IMR-90 (cell line): ENCODE results near the gene LRRC56. TPM values are rescaled to one million over a fixed set of nuclear protein-coding genes. Genes with fewer than 3 reads are reported as not detected.

ENCODE experiments used
- ATAC-seq: fragments of 200-7000 bp; cut with Tn5 transposase; 2 replicates; pipeline ENCODE4 v1.9.1; 2020; ENCODE audit warnings: low read depth, mild to moderate bottlenecking, moderate library complexity
- BruUV-seq: library from RNA; stranded (reverse); fragments of 400-500 nt; replicated peaks from 2 replicates; lab custom pipeline; 2021; lab: Mats Ljungman, UMichigan
- CTCF ChIA-PET: fragments of 300-600 bp; formaldehyde crosslinking; extraction: SDS; loops from one replicate; lab custom pipeline; 2021; ENCODE audit warnings: antibody characterized with exemption; lab: Yijun Ruan, JAX
- POLR2A ChIA-PET: fragments of 300-600 bp; sonication (Branson Sonifier 250); formaldehyde crosslinking; loops from one replicate; lab custom pipeline; 2022; ENCODE audit warnings: antibody characterized with exemption; ENCODE audit not compliant: unreplicated experiment; lab: Charles Lee
- DNase-seq: peaks from one replicate; pipeline ENCODE4 v3.0.0; 2013
- H2AFZ ChIP-seq: replicated peaks from 2 replicates; pipeline ENCODE3; 2013; ENCODE audit warnings: low read length, mild to moderate bottlenecking; ENCODE audit not compliant: poor library complexity
- H2AK5ac ChIP-seq: 2 replicates; pipeline ENCODE4 v1.6.1; 2013; ENCODE audit warnings: low read depth, low read length, inconsistent platforms
- H2AK9ac ChIP-seq: replicated peaks from 2 replicates; pipeline ENCODE3; 2013; ENCODE audit warnings: mild to moderate bottlenecking, low read depth, low read length, moderate library complexity; ENCODE audit not compliant: poor library complexity
- H2BK120ac ChIP-seq: 2 replicates; pipeline ENCODE4 v1.6.1; 2013; ENCODE audit warnings: low read depth, low read length, inconsistent platforms
- H2BK15ac ChIP-seq: 3 replicates; pipeline ENCODE4 v1.6.1; 2013; ENCODE audit warnings: low read depth, low read length, inconsistent platforms
- H2BK20ac ChIP-seq: 2 replicates; pipeline ENCODE4 v1.6.1; 2013; ENCODE audit warnings: low read depth, mild to moderate bottlenecking, inconsistent platforms, low read length, moderate library complexity
- H2BK5ac ChIP-seq: 2 replicates; pipeline ENCODE4 v1.6.1; 2013; ENCODE audit warnings: mild to moderate bottlenecking, low read depth, low read length, inconsistent platforms; ENCODE audit not compliant: poor library complexity, severe bottlenecking
- H3K14ac ChIP-seq: replicated peaks from 2 replicates; pipeline ENCODE4 v1.6.1; 2013; ENCODE audit warnings: low read depth, low read length, inconsistent platforms
- H3K18ac ChIP-seq: 2 replicates; pipeline ENCODE4 v1.6.1; 2013; ENCODE audit warnings: low read depth, low read length, control low read depth
- H3K23ac ChIP-seq: 2 replicates; pipeline ENCODE4 v1.6.1; 2013; ENCODE audit warnings: low read depth, low read length, inconsistent platforms
- H3K27ac ChIP-seq: 2 replicates; pipeline ENCODE4 v1.5.1; 2013; ENCODE audit warnings: mild to moderate bottlenecking, control low read depth, low read length; ENCODE audit not compliant: insufficient read depth
- H3K27me3 ChIP-seq: 2 replicates; pipeline ENCODE4 v1.6.1; 2013; ENCODE audit warnings: low read length; ENCODE audit not compliant: control insufficient read depth, insufficient read depth
- H3K36me3 ChIP-seq: 2 replicates; pipeline ENCODE4 v1.6.1; 2013; ENCODE audit warnings: low read length, mixed read lengths; ENCODE audit not compliant: control insufficient read depth, insufficient read depth
- H3K4ac ChIP-seq: 2 replicates; pipeline ENCODE4 v1.6.1; 2013; ENCODE audit warnings: low read depth, low read length, inconsistent platforms
- H3K4me1 ChIP-seq: 2 replicates; pipeline ENCODE4 v1.6.1; 2013; ENCODE audit warnings: low read length, mixed read lengths; ENCODE audit not compliant: control insufficient read depth, insufficient read depth
- H3K4me2 ChIP-seq: 2 replicates; pipeline ENCODE4 v1.6.1; 2013; ENCODE audit warnings: low read depth, mild to moderate bottlenecking, control low read depth, low read length, moderate library complexity
- H3K4me3 ChIP-seq: 2 replicates; pipeline ENCODE4 v1.5.1; 2013; ENCODE audit warnings: low read depth, mild to moderate bottlenecking, control low read depth, low read length, moderate library complexity; ENCODE audit not compliant: insufficient read depth
- H3K56ac ChIP-seq: 2 replicates; pipeline ENCODE4 v1.6.1; 2013; ENCODE audit warnings: low read length, inconsistent platforms; ENCODE audit not compliant: insufficient read depth; ENCODE audit errors: extremely low read depth
- H3K79me1 ChIP-seq, 2 experiments: 2 replicates each; pipeline ENCODE4 v1.6.1; 2013; ENCODE audit warnings: low read length in 2 of 2, inconsistent platforms in 1 of 2, low read depth in 1 of 2
- H3K9ac ChIP-seq: 2 replicates; pipeline ENCODE4 v1.6.1; 2013; ENCODE audit warnings: low read depth, low read length, control low read depth
- H3K9me1 ChIP-seq: 2 replicates; pipeline ENCODE4 v1.6.1; 2013; ENCODE audit warnings: low read length, inconsistent platforms; ENCODE audit not compliant: insufficient read depth
- H3K9me3 ChIP-seq: 2 replicates; pipeline ENCODE4 v1.6.1; 2013; ENCODE audit warnings: low read length; ENCODE audit not compliant: control insufficient read depth, insufficient read depth
- H4K20me1 ChIP-seq: 2 replicates; pipeline ENCODE4 v1.6.1; 2013; ENCODE audit warnings: low read length, inconsistent platforms; ENCODE audit not compliant: insufficient read depth
- H4K5ac ChIP-seq: 2 replicates; pipeline ENCODE4 v1.6.1; 2013; ENCODE audit warnings: mild to moderate bottlenecking, low read depth, low read length, control low read depth
- H4K8ac ChIP-seq, 2 experiments: 2 replicates each; pipeline ENCODE4 v1.6.1; 2013; ENCODE audit warnings: low read depth in 2 of 2, low read length in 2 of 2, control low read depth in 1 of 2, inconsistent platforms in 1 of 2
- H4K91ac ChIP-seq: 2 replicates; pipeline ENCODE4 v1.6.1; 2013; ENCODE audit warnings: low read depth, low read length, inconsistent platforms; ENCODE audit not compliant: insufficient read depth
- BHLHE40 ChIP-seq: fragments of 150-350 bp; IDR thresholded peaks from 2 replicates; pipeline ENCODE4 v1.6.1; 2016; ENCODE audit warnings: mild to moderate bottlenecking, low read depth, low read length
- CEBPB ChIP-seq: IDR thresholded peaks from 2 replicates; pipeline ENCODE4 v1.6.1; 2012; ENCODE audit warnings: low read depth, low read length, improper control_type of control experiment
- CHD1 ChIP-seq: IDR thresholded peaks from 2 replicates; pipeline ENCODE4 v1.6.1; 2012; ENCODE audit warnings: low read depth, low read length, improper control_type of control experiment
- FOS ChIP-seq: fragments of 150-350 bp; IDR thresholded peaks from 2 replicates; pipeline ENCODE4 v1.6.1; 2016; ENCODE audit warnings: low read depth, low read length
- MAFK ChIP-seq: IDR thresholded peaks from 2 replicates; pipeline ENCODE4 v1.6.1; 2012; ENCODE audit warnings: low read depth, low read length, improper control_type of control experiment
- MXI1 ChIP-seq: IDR thresholded peaks from 2 replicates; pipeline ENCODE4 v1.6.1; 2012; ENCODE audit warnings: low read depth, mild to moderate bottlenecking, low read length, moderate library complexity, borderline replicate concordance
- NFE2L2 ChIP-seq: fragments of 150-350 bp; IDR thresholded peaks from 2 replicates; pipeline ENCODE4 v1.6.1; 2016; ENCODE audit warnings: low read depth, mild to moderate bottlenecking, low read length
- POLR2A ChIP-seq: IDR thresholded peaks from 2 replicates; pipeline ENCODE4 v1.6.1; 2012; ENCODE audit warnings: mild to moderate bottlenecking, low read depth, low read length
- RCOR1 ChIP-seq: IDR thresholded peaks from 2 replicates; pipeline ENCODE4 v1.6.1; 2012; ENCODE audit warnings: mild to moderate bottlenecking, low read length, improper control_type of control experiment; ENCODE audit not compliant: insufficient replicate concordance
- RFX5 ChIP-seq: IDR thresholded peaks from 2 replicates; pipeline ENCODE4 v1.8.0; 2012; ENCODE audit warnings: low read depth, mild to moderate bottlenecking, low read length, moderate library complexity
- SMC3 ChIP-seq: fragments of 150-350 bp; IDR thresholded peaks from 2 replicates; pipeline ENCODE4 v1.6.1; 2016; ENCODE audit warnings: low read depth, mild to moderate bottlenecking, antibody characterized with exemption, low read length, moderate library complexity
- WGBS, 2 experiments: methylation state at CpG; one replicate each; pipeline versions ENCODE4 v1.1.5 to v1.1.7; 2013; ENCODE audit warnings: missing lambda C conversion rate in 2 of 2; ENCODE audit not compliant: insufficient read length in 1 of 2; ENCODE audit errors: extremely low coverage in 2 of 2; 5-methylcytosine and 5-hydroxymethylcytosine counted together
- dilution Hi-C: fragments of 300-500 bp; cut with HindIII; formaldehyde crosslinking; loops from one replicate; pipeline ENCODE4 v1.14.3; 2018; ENCODE audit warnings: low sequenced_read_pairs; ENCODE audit not compliant: unreplicated experiment
- in situ Hi-C: fragments of 300-500 bp; cut with MboI; formaldehyde crosslinking; loops from 3 replicates; pipeline ENCODE4 v1.14.3; 2019; ENCODE audit warnings: low sequenced_read_pairs, inconsistent platforms, mixed read lengths
- intact Hi-C: fragments of 100-400 bp; cut with micrococcal nuclease; formaldehyde crosslinking; loops from 2 replicates; pipeline ENCODE4 v1.10.0; 2022
- polyA plus RNA-seq, 3 experiments: library from polyadenylated mRNA; depleted of rRNA; stranded (reverse); fragments of >200 nt; gene quantifications; 2 replicates each; pipeline ENCODE4 v1.2.3, GENCODE V29; 2012; ENCODE audit warnings: low replicate concordance in 1 of 3
- total RNA-seq: library from RNA; depleted of rRNA; stranded (reverse); fragments of >200 nt; gene quantifications from 2 replicates; pipeline ENCODE4 v1.2.3, GENCODE V29; 2012
- TF ChIP-seq, protein P1 (sequence below): conservative IDR thresholded peaks from 2 replicates; pipeline ENCODE4 v1.5.1; 2012; ENCODE audit warnings: mild to moderate bottlenecking, low read depth, low read length, improper control_type of control experiment

LRRC56 gene
- total and polyA plus RNA-seq, 2 of the 4 experiments (the other 2 are of a cell fraction): 0.36 to 1.3 TPM

DNA sequence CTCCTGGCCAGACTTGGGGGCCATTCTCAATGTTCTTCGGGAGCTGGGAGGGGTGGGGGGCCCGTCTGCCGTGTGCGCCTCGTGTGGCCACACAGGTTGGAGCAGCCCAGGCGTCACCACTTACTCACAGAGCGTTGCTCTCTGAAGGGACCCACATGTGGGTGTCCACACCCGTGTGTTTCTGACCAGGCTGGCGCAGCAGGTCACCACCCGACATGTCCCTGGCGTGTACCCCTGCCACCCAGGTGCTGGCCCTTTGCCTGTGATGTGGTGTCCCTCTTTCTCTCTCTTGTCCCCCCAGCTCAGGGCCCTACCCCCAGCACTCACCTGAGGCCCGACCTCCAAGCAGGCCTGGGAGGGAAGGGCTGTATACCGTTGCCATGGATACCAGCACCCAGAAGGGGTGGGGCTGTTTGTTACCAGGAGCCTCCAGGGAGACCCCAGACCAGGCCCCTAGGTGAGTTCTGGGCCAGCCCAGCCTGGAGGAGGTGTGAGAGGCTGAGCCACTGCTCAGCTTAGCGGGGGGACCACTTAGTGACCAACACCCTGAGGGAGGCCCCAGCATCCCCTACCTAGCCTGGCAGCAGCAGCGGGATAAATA, 21.8 kb downstream of the LRRC56 start:
- intact Hi-C loops: loop anchor here (10.0 kb wide), 1 partner anchor 166 kb away; no protein-coding TSS in a partner anchor
- Histone ChIP-seq H2BK15ac (no peak overlapping the region), H3K27ac (no peak overlapping the region), H2AK9ac (peak overlapping the region; percentile 9), H3K23ac (no peak overlapping the region), H3K18ac (no peak overlapping the region), H3K9ac (no peak overlapping the region), H3K4me2 (no peak overlapping the region), H3K27me3 (peaks cover 45% of the 10 kb centered on the region), H2BK20ac (no peak overlapping the region), H3K36me3 (no peaks in the 10 kb centered on the region), H3K56ac (no peak overlapping the region), H3K4me3 (no peak overlapping the region), H4K91ac (no peak overlapping the region), H4K20me1 (peaks cover 9% of the 10 kb centered on the region), H3K4me1 (peaks cover 12% of the 10 kb centered on the region), H3K9me3 (no peaks in the 10 kb centered on the region), H3K4ac (no peak overlapping the region), H4K8ac (no peak overlapping the region), H3K79me1 (peaks cover 7 to 12% of the 10 kb centered on the region in 2 experiments; a peak in 3 of 4 replicates), H3K9me1 (peaks cover 5% of the 10 kb centered on the region; the same call in 1 of the 2 replicates), H2AFZ (no peak overlapping the region), H2AK5ac (no peak overlapping the region), H3K14ac (no peak overlapping the region), H2BK5ac (no peak overlapping the region), H2BK120ac (no peak overlapping the region), H4K5ac (no peak overlapping the region)
- dilution Hi-C loops: no loop called here
- CTCF ChIA-PET: no interaction called here
- 81% methylated on average over 8 of the region's 15 CpGs; no CpG with 5 or more reads in 1 of the 2 experiments for WGBS, 2 experiments
- no TSS peak for BruUV-seq
- DNase-seq (no peak), ATAC-seq (no peak)
- TF ChIP-seq MXI1 (no peak), FOS (no peak), POLR2A (no peak), SMC3 (no peak), RFX5 (no peak), BHLHE40 (no peak), NFE2L2 (no peak), RCOR1 (no peak), CEBPB (no peak), CHD1 (no peak), MAFK (no peak)
- TF ChIP-seq, protein P1, sequence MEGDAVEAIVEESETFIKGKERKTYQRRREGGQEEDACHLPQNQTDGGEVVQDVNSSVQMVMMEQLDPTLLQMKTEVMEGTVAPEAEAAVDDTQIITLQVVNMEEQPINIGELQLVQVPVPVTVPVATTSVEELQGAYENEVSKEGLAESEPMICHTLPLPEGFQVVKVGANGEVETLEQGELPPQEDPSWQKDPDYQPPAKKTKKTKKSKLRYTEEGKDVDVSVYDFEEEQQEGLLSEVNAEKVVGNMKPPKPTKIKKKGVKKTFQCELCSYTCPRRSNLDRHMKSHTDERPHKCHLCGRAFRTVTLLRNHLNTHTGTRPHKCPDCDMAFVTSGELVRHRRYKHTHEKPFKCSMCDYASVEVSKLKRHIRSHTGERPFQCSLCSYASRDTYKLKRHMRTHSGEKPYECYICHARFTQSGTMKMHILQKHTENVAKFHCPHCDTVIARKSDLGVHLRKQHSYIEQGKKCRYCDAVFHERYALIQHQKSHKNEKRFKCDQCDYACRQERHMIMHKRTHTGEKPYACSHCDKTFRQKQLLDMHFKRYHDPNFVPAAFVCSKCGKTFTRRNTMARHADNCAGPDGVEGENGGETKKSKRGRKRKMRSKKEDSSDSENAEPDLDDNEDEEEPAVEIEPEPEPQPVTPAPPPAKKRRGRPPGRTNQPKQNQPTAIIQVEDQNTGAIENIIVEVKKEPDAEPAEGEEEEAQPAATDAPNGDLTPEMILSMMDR: no peak
- in situ Hi-C loops: no loop called here
- POLR2A ChIA-PET: no interaction called here
